HG02981 (cell line): ENCODE measurements around the gene ZNF93.
"Not testable (repeated sequence)": the region's sequence is repeated elsewhere in the genome, so short reads cannot be mapped to it uniquely, and the experiment has no call there.

Experiments used
- ATAC-seq: cut with Tn5 transposase; IDR thresholded peaks from one replicate; pipeline ENCODE4 v1.9.1; 2021; ENCODE audit warnings: mild to moderate bottlenecking, moderate library complexity; ENCODE audit not compliant: unreplicated experiment

The ZNF93 gene

GRCh38 chr19:19900729-19901444 is at the start of gene ZNF93:
TSS of gene ZNF93 (plus strand) at chr19:19900946. CDS start at chr19:19901089, 143 bp downstream.
- ATAC-seq, result peak; percentile 93

- not testable (repeated sequence) for ATAC-seq
Measured at GRCh38 chr19:19851740-19852139, 49.0 kb upstream of the ZNF93 start.

- ATAC-seq, result no peak
Measured at GRCh38 chr19:19858751-19859150, 42.0 kb upstream of the ZNF93 start.

- no peak for ATAC-seq
Measured at GRCh38 chr19:19860756-19861390, 39.9 kb upstream of the ZNF93 start.

GRCh38 chr19:19865750-19866610 is 34.8 kb upstream of the ZNF93 start, which contains the start of gene ZNF253:
TSS of gene ZNF253 (plus strand) at chr19:19865882. CDS start at chr19:19865997, 115 bp downstream.
- ATAC-seq, result peak; percentile 97

GRCh38 chr19:19866611-19867248 is 34.0 kb upstream of the ZNF93 start:
- no peak for ATAC-seq

GRCh38 chr19:19870086-19870485 is 30.7 kb upstream of the ZNF93 start:
- not testable (repeated sequence) for ATAC-seq

GRCh38 chr19:19871932-19872331 is 28.8 kb upstream of the ZNF93 start:
- ATAC-seq, result no peak

- ATAC-seq, result no peak
Measured at GRCh38 chr19:19873381-19873780, 27.4 kb upstream of the ZNF93 start.

GRCh38 chr19:19877724-19878123 is 23.0 kb upstream of the ZNF93 start:
- no peak for ATAC-seq

GRCh38 chr19:19884583-19884982 is 16.2 kb upstream of the ZNF93 start:
- no peak for ATAC-seq

GRCh38 chr19:19892055-19892941 is 8.4 kb upstream of the ZNF93 start:
- not testable (repeated sequence) for ATAC-seq

GRCh38 chr19:19900139-19900728 is 512 bp upstream of the ZNF93 start:
- ATAC-seq, result no peak

GRCh38 chr19:19907551-19907950 is 6.8 kb downstream of the ZNF93 start:
- not testable (repeated sequence) for ATAC-seq

GRCh38 chr19:19909654-19910053 is 8.9 kb downstream of the ZNF93 start:
- ATAC-seq, result no peak

GRCh38 chr19:19911150-19911549 is 10.4 kb downstream of the ZNF93 start:
- ATAC-seq, result no peak

GRCh38 chr19:19914596-19914995 is 13.8 kb downstream of the ZNF93 start:
- ATAC-seq, result no peak

- not testable (repeated sequence) for ATAC-seq
Measured at GRCh38 chr19:19930417-19930816, 29.7 kb downstream of the ZNF93 start.
